ENCODE data around the gene SLX4.

SLX4 gene

DNA sequence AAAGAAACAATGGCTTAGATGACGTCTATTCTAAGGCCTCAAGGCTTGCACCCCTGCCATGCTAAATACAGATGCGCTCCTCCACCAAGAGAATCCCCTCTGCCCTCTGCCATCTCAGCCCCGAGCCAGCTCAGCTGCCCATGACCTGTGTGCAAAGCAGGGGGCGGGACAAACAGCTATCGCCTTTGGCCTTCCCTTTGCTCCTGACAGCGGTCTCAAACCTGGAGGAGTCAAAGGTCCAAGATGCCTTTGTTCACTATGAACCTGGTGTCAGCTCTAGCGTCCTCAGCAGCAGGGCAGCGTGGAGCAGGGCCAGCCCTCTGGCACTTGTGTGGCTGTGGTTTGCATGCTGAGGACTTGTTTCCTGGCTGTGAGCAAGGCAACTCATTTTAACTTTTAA is 12.3 kb downstream of the SLX4 start:
- DNase-seq, result peak; percentile 1

DNA sequence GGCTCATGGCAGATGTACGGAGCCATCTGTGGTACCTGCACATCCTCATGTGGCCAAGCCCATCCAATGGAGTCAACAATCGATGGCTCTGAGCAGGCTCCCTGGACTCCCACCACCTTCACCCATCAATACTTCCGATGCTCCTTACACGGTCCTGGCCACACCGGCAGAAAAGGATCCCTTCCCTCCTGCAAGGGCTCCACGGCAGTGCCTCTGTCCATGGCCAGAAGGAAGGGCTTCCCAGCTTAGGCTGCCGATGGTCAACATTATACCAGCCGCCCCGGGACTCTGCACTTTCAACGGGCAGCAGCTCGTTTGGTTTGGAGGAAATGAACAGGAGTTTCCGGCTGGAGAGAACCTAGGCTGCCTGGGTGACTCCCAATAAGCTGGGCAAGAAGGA is 13.2 kb downstream of the SLX4 start:
- DNase-seq, result peak; percentile 3

DNA sequence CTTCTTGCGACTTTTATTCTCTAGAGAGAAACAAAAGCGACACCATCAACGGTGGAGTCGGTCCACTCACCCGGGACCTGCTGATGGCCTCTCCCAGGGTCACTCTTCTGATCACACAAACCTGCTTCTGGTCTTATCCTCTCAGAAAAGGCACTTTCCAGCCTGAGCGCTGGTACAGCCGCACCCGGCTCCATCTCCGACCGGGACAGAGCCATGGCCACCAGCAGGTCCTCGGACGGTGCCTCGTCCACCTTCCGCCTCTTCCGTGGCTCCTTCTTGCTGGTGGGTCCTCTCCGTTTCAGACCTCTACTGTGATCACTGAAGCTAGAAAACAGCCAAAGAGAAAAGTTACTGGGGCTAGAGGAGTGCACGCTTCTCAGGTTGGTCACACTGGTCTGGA is 13.7 kb downstream of the SLX4 start:
- peak; percentile 1 for DNase-seq

DNA sequence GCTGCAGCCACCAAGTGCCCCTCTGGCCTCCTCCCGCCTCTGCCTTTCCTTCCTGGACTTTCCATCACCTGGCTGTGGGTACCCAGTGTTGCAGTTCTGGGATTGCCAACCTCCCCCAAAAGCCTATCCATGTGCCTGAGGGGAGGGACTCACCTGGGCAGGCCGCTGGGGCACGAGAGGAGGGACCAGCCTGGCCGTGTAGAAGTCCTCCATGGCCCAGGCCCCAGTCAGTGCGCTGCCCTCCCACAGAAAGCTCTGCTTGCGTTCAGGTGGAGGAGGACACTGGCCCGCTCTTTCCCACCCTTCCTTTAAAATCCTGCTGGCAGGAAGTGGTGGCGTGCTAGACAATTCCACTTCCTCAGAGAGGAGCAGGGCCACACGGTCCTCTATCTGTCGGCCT is 14.2 kb downstream of the SLX4 start:
- DNase-seq, result peak; percentile 1

DNA sequence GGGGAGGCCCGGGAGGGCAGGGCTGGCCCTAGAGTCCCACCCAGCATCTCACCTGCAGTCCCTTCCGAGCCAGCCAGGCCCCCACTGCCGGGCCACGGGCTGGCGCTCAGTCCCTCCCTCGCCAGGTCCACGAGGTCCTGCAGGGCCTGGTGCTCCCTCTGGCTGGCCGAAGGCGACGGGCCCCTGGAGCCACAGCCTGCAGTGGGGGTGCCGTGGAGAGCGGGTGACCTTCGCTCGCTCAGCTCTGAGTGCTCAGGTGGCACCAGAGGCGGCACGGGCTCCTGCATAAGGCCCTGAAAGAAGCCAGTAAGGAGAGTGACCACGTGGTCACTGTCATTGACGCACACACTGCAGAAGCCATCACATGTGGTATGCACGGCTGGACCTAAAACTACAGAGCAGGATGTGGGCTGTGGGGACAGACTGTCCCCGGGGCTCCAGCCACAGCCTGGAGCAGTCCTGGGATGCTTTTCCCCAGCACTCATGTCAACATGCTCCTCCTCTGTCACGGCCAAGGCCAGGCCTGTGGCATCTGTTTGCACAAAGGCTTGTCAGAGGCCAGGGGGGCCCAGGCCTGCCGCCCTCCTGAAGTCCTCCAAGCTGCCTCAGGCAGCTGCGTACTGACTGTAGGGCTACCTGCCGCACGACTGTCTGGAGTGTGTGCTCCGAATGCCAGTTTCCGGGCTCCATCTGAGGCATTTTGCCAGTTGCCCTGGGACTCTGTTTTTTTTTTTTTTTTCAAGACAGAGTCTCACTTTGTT is 15.1 kb downstream of the SLX4 start:
- DNase-seq, result peak; percentile 11

DNA sequence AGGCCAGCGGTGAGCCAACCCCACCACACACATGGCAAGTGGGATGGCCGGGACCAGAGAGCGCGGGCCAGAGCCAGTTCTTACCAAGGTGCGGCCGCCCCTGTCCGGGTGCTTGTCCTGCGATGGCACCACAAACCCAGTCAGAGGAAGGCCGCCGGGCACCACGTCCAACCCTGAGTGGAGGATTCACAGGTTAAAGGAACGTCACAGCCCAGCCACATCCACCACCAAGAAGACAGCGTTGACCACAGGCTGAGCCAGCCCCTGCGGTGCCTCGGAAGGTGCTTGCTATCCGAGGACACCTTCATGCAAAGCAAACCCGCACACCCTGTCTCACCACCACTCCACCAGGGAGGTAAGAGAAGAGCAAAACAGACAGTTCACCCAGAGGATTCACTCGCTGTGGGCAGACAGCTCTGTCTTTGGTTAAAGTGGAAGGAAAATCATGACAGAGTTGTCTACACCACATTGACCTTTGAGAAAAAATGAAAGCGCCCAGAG is 15.8 kb downstream of the SLX4 start:
- peak; percentile 4 for DNase-seq

- no peak for DNase-seq
Measured at GRCh38 chr16:3595110-3595486, 16.3 kb downstream of the SLX4 start.

- DNase-seq, result peak; percentile 13
Measured at GRCh38 chr16:3594316-3595109, 16.9 kb downstream of the SLX4 start.

GRCh38 chr16:3592559-3592958 is 18.8 kb downstream of the SLX4 start:
- no peak for DNase-seq

DNA sequence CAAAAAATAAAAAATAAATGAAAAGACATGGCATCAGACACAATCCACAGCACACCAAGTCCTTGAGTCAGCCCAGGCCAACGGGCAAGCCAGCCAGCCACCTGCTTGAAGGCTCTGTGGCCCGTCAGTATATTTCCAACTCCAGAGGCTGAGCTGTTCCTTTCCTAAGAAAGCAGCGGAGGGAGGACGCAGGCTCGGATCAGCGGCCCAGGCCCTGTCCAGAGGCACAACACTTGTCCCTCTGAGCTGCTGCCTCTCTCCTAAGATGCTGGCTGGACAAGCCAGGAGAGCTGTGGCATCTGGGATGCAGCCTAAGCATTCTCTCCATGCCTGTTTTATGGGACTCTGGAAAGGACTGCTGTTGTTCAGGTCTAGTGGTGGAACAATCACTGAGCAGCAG is 19.4 kb downstream of the SLX4 start:
- DNase-seq, result no peak

DNA sequence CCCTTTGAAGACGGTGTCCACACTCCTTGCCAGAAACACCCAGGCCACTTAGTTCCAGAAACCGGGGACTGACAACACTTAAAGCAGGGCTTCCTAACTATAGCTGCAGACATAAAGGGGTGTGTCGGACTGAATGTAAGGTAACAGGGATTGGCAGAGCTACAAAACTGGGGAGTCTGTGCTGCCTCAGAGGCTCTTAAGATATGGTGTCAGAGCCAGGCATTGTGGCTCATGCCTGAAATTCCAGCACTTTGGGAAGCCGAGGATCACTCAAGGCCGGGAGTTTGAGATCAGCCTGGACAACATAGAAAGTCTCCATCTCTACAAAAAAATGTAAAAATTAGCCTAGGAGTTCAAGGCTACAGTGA is 20.0 kb downstream of the SLX4 start:
- DNase-seq, result no peak

GRCh38 chr16:3590736-3591435 is 20.5 kb downstream of the SLX4 start:
- no peak for DNase-seq

- DNase-seq, result no peak
Measured at GRCh38 chr16:3589991-3590701, 21.3 kb downstream of the SLX4 start.

DNA sequence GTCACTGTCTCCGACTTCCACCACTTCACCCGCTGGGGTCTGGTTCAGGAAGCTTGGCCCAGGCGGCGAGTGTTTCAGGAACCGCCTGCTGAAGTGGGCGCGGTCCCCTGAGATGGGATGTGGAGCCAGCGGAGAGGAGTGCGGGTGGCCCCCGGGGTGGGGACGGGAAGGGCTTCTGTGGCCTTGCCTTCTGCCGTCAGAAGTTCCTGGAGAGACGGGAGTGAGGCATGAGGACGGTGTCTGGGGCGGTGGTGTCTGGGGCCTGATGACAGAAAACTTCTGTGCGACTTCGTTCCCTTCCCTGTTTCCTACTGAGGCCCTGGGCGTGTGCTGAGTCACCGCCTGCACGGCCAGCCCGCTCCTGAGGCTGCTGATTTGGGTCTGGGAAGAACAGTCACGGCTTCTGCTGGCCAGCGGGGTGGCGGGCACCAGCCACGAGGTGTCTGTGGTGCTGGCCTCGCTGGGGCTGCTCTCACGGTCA is 21.9 kb downstream of the SLX4 start:
- DNase-seq, result no peak

- DNase-seq, result no peak
Measured at GRCh38 chr16:3589001-3589400, 22.4 kb downstream of the SLX4 start.

DNA sequence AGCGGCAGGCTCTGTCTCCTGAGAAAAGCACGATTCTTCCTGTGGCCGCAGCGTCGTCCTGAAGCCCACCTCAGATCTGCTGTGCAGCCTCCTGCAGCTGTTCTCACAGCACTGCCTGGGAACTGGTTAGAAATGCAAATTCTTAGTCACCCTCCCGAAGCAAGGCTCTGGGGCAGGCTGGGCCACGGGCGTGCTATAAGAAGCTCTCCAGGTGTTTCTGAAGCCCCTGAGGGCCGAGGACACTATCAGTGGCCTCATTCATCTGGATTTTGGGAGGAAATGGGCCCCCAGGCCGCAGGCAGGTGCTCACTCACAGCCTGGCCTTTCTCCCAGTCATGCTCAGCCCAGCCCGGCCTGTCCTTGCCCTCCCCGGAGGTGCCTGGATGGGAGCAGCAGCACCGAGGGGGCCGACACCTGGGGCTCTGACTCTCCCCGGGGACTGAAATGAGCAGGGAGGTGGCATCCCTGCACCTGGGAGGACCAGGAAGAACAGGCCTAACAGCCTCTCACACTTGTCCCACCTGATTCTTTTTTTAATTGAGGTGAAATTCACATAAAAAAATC is 23.8 kb downstream of the SLX4 start:
- no peak for DNase-seq

DNA sequence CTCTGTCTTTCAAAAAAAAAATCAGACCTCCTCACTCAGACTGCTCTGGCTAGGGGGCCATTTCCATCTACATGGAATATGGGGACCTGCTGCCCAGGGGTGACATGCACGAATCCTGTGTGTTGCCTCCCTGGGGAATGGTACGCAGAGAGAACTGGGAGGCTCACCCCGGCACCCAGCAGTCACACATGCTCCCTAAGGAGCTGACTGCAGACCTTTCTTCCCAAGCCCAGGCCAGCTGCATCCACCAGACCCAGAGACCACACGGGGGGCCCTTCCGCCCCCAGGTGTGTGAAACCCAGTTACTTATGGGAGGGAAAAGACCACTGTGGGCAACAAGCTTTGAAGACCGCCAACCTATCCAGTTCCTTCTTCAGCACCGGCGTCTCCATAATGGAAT is 27.0 kb downstream of the SLX4 start:
- no peak for DNase-seq

- no peak for DNase-seq
Measured at GRCh38 chr16:3583303-3584038, 27.9 kb downstream of the SLX4 start.

DNA sequence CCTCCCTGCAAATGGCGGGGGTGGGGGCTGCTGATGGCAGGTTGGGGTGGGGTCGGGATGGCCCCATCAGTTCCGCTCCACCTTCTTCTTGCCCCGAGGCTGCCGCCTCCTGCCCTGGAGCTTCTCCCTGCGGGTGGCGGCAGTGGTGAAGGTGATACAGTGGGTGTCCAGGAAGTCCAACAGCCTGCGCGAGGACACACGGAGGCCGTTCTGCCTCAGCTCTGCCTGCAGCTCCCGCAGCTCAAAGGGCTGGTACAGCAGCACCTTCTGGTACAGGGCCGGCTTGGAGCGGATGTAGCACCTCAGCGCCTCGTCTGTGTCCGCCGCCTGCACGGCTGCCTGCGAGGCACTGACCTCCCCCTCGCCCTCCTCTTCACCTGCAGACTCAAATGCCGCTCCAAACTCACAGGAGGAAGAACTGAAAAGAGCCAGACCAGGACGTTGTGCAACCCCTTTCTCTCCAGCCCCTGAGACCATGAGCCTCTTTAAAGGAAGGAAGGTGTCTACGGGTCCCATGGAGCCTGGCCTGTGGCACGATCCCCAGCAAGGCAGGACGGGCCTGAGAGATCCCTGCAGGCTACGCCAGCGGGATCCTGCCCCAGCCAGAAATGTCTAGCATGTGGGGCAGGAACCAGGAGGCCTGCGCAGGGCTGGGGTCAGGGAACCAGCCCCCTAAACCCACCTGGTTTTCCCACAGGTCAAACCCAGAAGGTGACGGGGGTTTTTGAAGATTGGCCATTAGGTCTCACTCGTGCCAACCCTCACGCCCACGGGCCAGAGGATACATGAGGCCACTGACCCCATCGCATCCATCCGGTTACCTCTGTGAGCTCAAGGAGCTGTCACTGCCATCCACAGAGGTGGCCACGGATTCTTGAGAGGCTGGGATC is 28.9 kb downstream of the SLX4 start:
- DNase-seq, result no peak

- DNase-seq, result no peak
Measured at GRCh38 chr16:3581392-3581791, 30.0 kb downstream of the SLX4 start.

DNA sequence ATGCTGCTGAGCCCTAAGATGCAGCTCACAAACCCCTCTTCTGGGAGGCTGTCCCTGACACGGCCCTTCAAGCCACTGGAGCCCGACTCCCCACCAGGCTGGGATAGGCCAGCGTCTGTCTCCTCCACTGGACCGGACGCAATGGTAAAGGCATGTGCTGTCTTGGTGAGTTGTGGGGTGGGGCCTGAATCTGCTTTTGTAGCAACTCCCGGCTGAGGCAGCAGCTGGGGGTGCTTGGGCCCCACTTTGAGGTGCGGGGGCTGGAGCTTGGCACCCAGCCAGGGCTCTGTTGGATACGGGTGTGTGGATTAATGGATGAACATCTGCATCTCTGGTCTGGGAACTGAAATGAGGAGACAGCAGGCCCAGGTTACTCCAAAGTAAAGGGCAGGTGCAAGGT is 30.7 kb downstream of the SLX4 start:
- no peak for DNase-seq
